ENCODE data around the gene PMVK.

Gene PMVK

DNA sequence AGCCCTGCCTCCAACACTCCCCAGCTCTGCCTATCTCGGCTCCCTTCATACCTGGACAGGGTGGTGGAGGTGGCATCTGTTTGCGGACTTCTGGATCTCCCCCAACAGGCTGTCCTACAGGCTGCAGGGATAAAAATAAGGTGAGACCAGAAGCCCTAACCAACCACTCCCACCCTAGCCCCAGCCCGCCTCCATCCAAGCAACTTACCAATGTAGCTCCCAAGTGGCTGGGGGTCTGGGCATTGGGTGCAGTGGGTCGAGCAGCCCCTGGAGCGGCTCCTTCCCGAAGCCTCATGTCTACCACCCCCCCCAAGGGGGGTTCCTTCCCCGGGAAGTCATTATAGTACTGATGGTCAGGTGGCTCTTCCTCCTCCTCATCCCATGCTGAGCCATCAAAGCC is 29.6 kb upstream of the PMVK start:
- no peak for DNase-seq

DNA sequence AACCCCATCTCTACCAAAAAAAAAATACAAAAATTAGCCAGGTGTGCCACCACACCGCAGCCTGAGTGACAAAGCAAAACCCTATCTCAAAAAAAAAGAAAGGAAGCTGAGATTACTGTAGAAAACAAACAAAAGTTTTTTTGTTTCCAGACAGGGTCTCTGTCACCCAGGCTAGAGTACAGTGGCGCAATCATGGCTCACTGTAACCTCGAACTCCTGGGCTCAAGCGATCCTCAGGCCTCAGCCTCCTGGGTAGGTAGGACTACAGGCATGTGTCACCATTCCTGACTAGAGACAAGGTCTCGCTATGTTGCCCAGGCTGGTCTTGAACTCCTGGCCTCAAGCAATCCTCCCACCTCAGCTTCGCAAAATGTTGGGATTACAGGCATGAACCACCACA is 27.8 kb upstream of the PMVK start:
- no peak for DNase-seq

- DNase-seq = no peak
Measured at GRCh38 chr1:154963643-154964042, 27.1 kb upstream of the PMVK start.

DNA sequence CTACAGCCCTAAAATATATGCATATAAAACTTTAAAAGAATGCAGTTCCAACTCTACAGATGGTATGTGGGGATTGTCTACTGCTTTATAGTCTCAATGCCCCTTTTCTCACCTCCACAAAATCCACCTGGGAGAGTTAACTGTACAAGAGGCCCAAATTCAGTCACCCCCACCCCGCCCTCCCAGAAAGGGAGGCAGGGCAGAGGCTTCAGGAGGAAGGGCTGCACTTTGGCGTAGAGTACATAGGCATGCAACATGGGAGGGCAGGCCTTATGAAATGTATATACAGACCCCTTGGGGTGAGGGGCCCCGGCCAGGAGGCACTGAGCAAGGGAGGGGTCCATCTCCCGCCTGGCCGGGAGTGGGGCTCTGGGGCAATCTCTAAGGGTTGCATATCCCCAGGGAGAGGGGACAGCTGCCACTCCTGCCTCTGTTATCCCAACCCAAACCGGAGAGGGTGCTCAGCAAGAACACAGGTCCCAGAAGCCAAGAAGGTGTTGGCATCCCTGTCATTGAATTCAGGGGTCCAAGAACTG is 26.3 kb upstream of the PMVK start:
- no peak for DNase-seq

DNA sequence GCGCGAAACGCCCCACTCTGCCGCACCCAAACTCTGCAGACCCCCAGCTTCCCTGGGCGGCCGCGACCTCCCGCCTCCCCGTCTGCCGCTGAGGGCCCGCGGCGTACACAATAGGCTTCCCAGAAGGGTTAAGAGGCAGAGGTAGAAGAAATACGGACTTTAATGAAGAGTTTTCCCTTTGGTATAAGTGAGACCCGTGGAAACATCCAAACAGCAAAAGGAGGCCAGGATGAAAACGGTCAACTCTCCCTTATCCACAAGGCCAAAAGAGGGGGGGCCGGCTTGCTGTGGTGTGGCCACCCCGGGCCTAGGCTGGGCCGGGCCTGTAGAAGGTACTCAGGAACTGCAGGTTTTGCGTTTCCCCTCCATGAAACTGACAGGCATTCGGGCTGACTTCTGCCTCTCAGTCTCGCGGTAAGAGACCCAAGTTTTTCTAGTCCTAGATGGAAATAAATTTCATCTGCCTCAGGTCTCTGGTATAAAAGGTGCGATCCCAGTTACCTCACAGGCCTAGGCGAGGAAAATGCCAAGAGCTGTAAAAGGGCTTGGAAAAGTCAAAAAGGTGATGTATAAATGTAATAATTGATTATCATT is 25.7 kb upstream of the PMVK start:
- DNase-seq = peak in 1 of 2 experiments; percentile 27

- peak; percentile 77 to 95 for DNase-seq
Measured at GRCh38 chr1:154961207-154962155, 25.0 kb upstream of the PMVK start, which contains the start of gene PYGO2. PYGO2 (minus strand) TSS chr1:154961782; CDS start chr1:154961576, 206 bp downstream.

GRCh38 chr1:154960446-154961136 is 24.1 kb upstream of the PMVK start:
- DNase-seq = no peak

- DNase-seq = no peak
Measured at GRCh38 chr1:154959426-154959780, 22.9 kb upstream of the PMVK start.

- DNase-seq = no peak
Measured at GRCh38 chr1:154958681-154959425, 22.3 kb upstream of the PMVK start.

DNA sequence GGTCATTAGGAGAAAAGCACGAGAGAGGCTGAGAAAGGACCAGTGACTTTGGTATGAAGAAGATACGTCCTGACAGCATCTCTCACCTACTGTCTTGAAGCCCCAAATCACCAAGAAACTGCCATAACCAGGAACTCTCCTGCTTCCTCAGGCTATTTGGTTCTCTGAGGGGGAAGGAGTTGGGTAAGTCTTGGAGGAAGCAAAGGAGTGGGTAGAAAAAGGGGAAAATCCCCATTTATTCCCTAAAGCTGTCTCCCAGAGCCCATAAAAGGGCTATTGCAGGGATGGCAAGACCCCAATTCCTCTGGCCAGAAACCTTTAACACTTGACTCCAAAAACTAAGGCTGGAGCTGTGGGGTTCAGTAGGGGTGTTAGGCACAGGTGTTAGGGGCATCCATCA is 21.5 kb upstream of the PMVK start:
- DNase-seq = no peak

- no peak for DNase-seq
Measured at GRCh38 chr1:154957091-154957657, 20.7 kb upstream of the PMVK start.

- DNase-seq = peak in 1 of 2 experiments; percentile 14
Measured at GRCh38 chr1:154956544-154956941, 20.0 kb upstream of the PMVK start.

DNA sequence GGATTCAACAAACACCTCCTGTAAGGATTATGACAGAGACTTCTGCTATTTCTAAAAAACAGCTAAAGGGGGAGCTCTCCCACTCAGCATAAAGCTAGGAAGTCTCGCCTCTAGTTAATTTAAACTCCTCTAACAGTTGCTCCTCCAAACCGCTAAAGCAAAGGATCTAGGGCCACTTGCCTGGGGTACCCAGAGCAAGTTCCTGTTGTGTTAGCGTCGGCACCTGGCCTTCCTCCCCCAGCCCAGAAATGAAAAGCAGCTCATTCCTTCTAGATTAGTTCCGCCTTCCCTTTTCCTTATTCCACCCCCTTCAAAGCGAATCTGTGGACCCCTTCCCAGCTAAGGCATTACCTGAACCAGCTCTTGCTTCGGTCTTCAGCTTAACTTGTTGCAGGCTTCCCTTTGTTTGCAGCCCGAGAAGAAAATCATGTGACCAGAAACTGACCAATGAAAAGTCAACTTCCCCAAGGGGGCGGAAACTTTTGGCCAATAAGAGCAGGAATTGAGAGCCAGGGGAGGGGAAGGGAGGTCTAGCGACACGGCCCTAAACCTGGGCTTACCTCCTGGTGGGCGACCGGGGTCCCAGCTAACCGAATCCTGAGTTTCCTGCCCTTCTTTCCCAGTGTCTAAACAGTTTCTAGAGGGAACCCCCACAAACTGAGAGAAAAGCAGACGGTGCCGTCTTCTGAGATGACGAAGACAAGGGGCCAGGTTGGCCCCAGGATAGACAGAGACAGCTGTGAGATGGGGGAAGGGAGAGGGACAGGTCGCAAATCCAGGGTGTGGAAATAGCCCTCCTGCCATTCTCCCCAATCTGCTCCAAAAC is 19.4 kb upstream of the PMVK start, which contains the start of gene PBXIP1:
Gene PBXIP1 (minus strand): TSS at position 382 of the 826 bp plus-strand sequence. CDS start 2,378 bp downstream, outside the sequence.
- peak; percentile 96 to 98 for DNase-seq

DNA sequence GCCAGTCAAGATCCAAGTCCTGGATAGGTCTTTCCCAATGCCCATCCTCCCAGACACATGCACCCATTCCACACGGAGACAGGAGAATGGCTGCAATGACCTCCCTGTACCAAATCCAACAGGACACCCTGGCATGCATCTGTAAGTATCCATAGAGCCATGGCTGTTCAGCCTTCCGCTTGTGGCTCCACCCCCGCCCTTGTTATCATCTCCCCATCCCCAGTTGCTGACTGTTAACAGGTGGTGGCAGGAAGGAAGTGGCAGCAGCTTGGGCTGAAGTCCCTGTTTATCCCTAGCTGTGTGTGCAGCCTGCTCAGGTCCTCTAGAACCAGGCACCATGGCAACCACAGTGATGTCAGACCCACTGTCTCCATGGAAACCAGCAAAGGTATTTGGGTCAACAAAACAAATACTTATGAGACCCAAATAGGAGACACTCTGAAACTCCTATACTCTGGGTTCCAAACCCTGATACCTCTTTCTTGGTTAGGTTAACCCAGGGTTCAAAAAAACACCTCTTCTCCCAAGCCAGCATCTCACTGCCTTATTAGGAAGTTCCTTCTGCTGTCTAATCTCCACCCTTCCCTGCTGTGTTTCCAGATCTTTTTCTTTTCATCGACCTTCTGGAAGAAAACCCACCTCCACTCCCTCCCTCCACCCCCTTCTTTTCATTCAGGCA is 18.7 kb upstream of the PMVK start:
- peak; percentile 92 for DNase-seq

DNA sequence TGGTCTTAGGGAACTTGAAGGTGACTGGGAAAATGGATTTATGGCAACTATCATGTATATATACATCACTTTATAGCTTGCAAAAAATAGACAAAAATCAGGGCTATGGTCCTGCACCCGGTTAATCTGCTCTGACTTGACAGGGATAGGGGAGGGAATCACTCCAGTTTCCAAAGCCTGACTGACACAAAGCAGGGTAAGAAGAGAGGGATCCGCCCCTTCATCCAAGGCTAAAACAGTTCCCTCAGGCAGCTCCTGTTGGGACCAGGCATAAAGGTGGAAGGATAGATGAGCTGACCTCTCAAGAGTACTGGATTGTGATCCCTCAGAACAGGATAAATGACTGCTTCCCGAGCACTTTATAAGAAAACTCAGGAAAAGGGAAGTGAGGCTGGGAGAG is 18.0 kb upstream of the PMVK start:
- DNase-seq = no peak

- no peak for DNase-seq
Measured at GRCh38 chr1:154953611-154954038, 17.1 kb upstream of the PMVK start.

- DNase-seq = no peak
Measured at GRCh38 chr1:154952664-154953063, 16.1 kb upstream of the PMVK start.

- no peak for DNase-seq
Measured at GRCh38 chr1:154951901-154952657, 15.6 kb upstream of the PMVK start.

DNA sequence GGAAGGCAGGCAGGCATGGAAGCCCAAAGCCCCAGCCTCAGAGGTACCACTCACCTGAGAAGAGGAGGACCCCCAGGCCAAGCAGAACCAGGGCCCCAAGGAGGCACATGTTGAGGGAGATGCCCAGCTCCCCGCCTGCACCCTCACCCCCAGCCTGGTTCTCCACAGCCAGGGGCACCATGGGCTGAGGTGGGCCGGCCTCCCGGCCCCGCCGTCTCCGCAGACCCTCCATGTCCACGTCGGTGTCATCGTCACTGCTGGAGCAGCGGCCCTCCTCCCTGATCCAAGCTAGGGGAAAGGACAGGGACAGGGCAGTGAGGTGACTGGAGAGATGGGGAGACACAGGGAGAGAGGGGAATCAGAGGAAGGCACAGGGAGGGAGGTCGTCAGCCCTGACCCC is 11.6 kb upstream of the PMVK start:
- DNase-seq = no peak
